HL-60 (cell line): ENCODE measurements around the gene MTHFD2.

ENCODE experiments used
- DNase-seq, 2 experiments: peaks; one replicate each; pipeline ENCODE4 v3.0.0-alpha.2; 2010 to 2020; ENCODE audit warnings: low read depth in 1 of 2, low spot score in 1 of 2
- H3K27ac ChIP-seq: fragments of 250-450 bp; sonication (Bioruptor Pico); replicated peaks from 2 replicates; pipeline ENCODE4 v1.5.1; 2020; ENCODE audit warnings: mild to moderate bottlenecking, moderate library complexity
- H3K27me3 ChIP-seq: fragments of 250-450 bp; sonication (Bioruptor Pico); 2 replicates; pipeline ENCODE4 v1.5.1; 2021; ENCODE audit warnings: mild to moderate bottlenecking, moderate library complexity; ENCODE audit not compliant: insufficient read depth, poor library complexity, severe bottlenecking
- H3K4me3 ChIP-seq: replicated peaks from 2 replicates; pipeline ENCODE4 v1.5.1; 2011; ENCODE audit warnings: mild to moderate bottlenecking, control low read depth, low read length; ENCODE audit not compliant: insufficient read depth
- GABPA ChIP-seq: IDR thresholded peaks from 2 replicates; pipeline ENCODE4 v1.6.1; 2012; ENCODE audit warnings: low read depth
- POLR2AphosphoS5 ChIP-seq: IDR thresholded peaks from 2 replicates; pipeline ENCODE4 v1.6.1; 2012; ENCODE audit warnings: low read depth
- SPI1 ChIP-seq: IDR thresholded peaks from 2 replicates; pipeline ENCODE4 v1.6.1; 2012; ENCODE audit warnings: low read depth, mild to moderate bottlenecking, borderline replicate concordance
- TF ChIP-seq, protein P1 (sequence below): IDR thresholded peaks from one replicate; pipeline ENCODE4 v1.5.1; 2011; ENCODE audit warnings: low read length, control low read depth, inconsistent platforms; ENCODE audit not compliant: insufficient read depth
- TF ChIP-seq, protein P2 (sequence below): IDR thresholded peaks from 2 replicates; pipeline ENCODE4 v1.6.1; 2012; ENCODE audit warnings: low read depth; ENCODE audit not compliant: insufficient replicate concordance

MTHFD2 gene

GRCh38 chr2:74242354-74243071 lies 44.1 kb downstream of the MTHFD2 start:
- no peaks in the 10 kb centered on the region for H3K27me3 ChIP-seq
- H3K4me3 ChIP-seq: no peak overlapping the region
- TF ChIP-seq POLR2AphosphoS5 (no peak), SPI1 (no peak), GABPA (no peak)
- TF ChIP-seq, protein P1, sequence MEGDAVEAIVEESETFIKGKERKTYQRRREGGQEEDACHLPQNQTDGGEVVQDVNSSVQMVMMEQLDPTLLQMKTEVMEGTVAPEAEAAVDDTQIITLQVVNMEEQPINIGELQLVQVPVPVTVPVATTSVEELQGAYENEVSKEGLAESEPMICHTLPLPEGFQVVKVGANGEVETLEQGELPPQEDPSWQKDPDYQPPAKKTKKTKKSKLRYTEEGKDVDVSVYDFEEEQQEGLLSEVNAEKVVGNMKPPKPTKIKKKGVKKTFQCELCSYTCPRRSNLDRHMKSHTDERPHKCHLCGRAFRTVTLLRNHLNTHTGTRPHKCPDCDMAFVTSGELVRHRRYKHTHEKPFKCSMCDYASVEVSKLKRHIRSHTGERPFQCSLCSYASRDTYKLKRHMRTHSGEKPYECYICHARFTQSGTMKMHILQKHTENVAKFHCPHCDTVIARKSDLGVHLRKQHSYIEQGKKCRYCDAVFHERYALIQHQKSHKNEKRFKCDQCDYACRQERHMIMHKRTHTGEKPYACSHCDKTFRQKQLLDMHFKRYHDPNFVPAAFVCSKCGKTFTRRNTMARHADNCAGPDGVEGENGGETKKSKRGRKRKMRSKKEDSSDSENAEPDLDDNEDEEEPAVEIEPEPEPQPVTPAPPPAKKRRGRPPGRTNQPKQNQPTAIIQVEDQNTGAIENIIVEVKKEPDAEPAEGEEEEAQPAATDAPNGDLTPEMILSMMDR: no peak
- TF ChIP-seq, protein P2, sequence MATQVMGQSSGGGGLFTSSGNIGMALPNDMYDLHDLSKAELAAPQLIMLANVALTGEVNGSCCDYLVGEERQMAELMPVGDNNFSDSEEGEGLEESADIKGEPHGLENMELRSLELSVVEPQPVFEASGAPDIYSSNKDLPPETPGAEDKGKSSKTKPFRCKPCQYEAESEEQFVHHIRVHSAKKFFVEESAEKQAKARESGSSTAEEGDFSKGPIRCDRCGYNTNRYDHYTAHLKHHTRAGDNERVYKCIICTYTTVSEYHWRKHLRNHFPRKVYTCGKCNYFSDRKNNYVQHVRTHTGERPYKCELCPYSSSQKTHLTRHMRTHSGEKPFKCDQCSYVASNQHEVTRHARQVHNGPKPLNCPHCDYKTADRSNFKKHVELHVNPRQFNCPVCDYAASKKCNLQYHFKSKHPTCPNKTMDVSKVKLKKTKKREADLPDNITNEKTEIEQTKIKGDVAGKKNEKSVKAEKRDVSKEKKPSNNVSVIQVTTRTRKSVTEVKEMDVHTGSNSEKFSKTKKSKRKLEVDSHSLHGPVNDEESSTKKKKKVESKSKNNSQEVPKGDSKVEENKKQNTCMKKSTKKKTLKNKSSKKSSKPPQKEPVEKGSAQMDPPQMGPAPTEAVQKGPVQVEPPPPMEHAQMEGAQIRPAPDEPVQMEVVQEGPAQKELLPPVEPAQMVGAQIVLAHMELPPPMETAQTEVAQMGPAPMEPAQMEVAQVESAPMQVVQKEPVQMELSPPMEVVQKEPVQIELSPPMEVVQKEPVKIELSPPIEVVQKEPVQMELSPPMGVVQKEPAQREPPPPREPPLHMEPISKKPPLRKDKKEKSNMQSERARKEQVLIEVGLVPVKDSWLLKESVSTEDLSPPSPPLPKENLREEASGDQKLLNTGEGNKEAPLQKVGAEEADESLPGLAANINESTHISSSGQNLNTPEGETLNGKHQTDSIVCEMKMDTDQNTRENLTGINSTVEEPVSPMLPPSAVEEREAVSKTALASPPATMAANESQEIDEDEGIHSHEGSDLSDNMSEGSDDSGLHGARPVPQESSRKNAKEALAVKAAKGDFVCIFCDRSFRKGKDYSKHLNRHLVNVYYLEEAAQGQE: no peak
- DNase-seq: no peak
- no peak overlapping the region for H3K27ac ChIP-seq

- no peak for TF ChIP-seq SPI1
- TF ChIP-seq, protein P2: no peak
- TF ChIP-seq, protein P1: no peak
- Histone ChIP-seq H3K4me3 (no peak overlapping the region), H3K27me3 (no peaks in the 10 kb centered on the region)
Measured at GRCh38 chr2:74244286-74244685, 45.9 kb downstream of the MTHFD2 start.

GRCh38 chr2:74246496-74247195 lies 48.2 kb downstream of the MTHFD2 start:
- no peak overlapping the region for H3K4me3 ChIP-seq
- no peaks in the 10 kb centered on the region for H3K27me3 ChIP-seq
- no peak for DNase-seq
- H3K27ac ChIP-seq: no peak overlapping the region
- TF ChIP-seq, protein P2: no peak
- no peak for TF ChIP-seq SPI1
- TF ChIP-seq, protein P1: no peak

More at GRCh38 chr2:74244286-74244685, 45.9 kb downstream of the MTHFD2 start:
- H3K27ac ChIP-seq: no peak overlapping the region
- no peak for DNase-seq
